Peyer's patch (tissue), 4 donors: ENCODE data around the gene RBBP8NL. TPM values are rescaled to one million over a fixed set of nuclear protein-coding genes. Genes with fewer than 3 reads are reported as not detected.

Experiments used
- DNase-seq, 3 donors: peaks; one replicate each; pipeline ENCODE4 v3.0.0-alpha.2; 2017 to 2019
- H3K27ac ChIP-seq, 4 donors: fragments of 200-600 bp; sonication (generic); one replicate each; pipeline ENCODE4 v1.5.1; 2016 to 2019
- H3K27me3 ChIP-seq, 2 donors: fragments of 200-600 bp; sonication (generic); one replicate each; pipeline ENCODE4 v1.5.1; 2019
- H3K36me3 ChIP-seq, 3 donors: fragments of 200-600 bp; sonication (generic); one replicate each; pipeline ENCODE4 v1.5.1; 2016 to 2019
- H3K4me1 ChIP-seq, 4 donors: fragments of 200-600 bp; sonication (generic); one replicate each; pipeline ENCODE4 v1.5.1; 2016 to 2019
- H3K4me3 ChIP-seq, 4 donors: fragments of 200-600 bp; sonication (generic); 1 replicate in 3 of 4; 2 replicates in 1 of 4; pipeline ENCODE4 v1.5.1; 2016 to 2019; ENCODE audit warnings: mild to moderate bottlenecking in 1 of 4
- H3K9me3 ChIP-seq, 4 donors: fragments of 200-600 bp; sonication (generic); one replicate each; pipeline ENCODE4 v1.5.1; 2016 to 2019; ENCODE audit warnings: mild to moderate bottlenecking in 1 of 4
- POLR2A ChIP-seq, 2 donors: fragments of 450-650 bp; IDR thresholded peaks; one replicate each; pipeline ENCODE4 v1.5.1; 2017; ENCODE audit warnings: antibody characterized with exemption in 2 of 2, mild to moderate bottlenecking in 2 of 2, moderate library complexity in 2 of 2
- total RNA-seq, 4 donors: library from RNA; depleted of rRNA; stranded (reverse); fragments of >200 nt; gene quantifications; one replicate each; pipeline ENCODE4 v1.1.0, GENCODE V29; 2016
- TF ChIP-seq, protein P1 (sequence below), 6 experiments: fragments of 450-650 bp in 4 of 6; fragments of 200-600 bp in 2 of 6; sonication (generic) in 1 of 6; IDR thresholded peaks; one replicate each; pipeline ENCODE4 v1.5.1; 2017 to 2019; ENCODE audit warnings: antibody characterized with exemption in 6 of 6, mild to moderate bottlenecking in 3 of 6, moderate library complexity in 1 of 6

Gene RBBP8NL
- total RNA-seq, 4 donors from 2014 or later, result 6.6 to 26.7 (median 13.4) TPM

DNA sequence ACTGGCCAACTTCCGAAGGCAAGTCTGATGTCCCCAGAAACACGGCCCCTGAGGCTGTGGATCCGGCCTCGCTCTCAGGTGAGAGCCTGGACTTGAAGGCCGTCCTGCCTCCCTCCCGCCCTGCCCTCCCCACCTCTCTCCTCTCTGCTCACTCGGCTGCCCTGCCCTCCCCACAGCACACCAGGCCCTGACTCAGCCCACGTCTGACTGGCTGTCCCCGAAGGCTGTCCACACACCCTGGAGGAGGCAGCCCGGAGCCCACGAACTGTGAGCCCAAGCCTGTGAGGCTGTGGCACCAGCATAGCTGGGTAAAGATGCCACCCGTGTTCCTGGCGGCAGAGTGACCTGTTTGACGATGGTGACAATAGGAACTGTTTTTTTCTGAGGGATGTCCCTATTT is 32.1 kb upstream of the RBBP8NL start:
- no peaks in the 10 kb centered on the region for H3K9me3 ChIP-seq
- TF ChIP-seq, protein P1, sequence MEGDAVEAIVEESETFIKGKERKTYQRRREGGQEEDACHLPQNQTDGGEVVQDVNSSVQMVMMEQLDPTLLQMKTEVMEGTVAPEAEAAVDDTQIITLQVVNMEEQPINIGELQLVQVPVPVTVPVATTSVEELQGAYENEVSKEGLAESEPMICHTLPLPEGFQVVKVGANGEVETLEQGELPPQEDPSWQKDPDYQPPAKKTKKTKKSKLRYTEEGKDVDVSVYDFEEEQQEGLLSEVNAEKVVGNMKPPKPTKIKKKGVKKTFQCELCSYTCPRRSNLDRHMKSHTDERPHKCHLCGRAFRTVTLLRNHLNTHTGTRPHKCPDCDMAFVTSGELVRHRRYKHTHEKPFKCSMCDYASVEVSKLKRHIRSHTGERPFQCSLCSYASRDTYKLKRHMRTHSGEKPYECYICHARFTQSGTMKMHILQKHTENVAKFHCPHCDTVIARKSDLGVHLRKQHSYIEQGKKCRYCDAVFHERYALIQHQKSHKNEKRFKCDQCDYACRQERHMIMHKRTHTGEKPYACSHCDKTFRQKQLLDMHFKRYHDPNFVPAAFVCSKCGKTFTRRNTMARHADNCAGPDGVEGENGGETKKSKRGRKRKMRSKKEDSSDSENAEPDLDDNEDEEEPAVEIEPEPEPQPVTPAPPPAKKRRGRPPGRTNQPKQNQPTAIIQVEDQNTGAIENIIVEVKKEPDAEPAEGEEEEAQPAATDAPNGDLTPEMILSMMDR (IDR thresholded peaks at IDR 0.05), result no peak
- TF ChIP-seq POLR2A (IDR thresholded peaks at IDR 0.05), result no peak
- no peaks in the 10 kb centered on the region for H3K4me1 ChIP-seq
- DNase-seq, result no peak
- H3K36me3 ChIP-seq, result peaks cover 0 to 3% (median 0%) of the 10 kb centered on the region in 3 donors
- no peaks in the 10 kb centered on the region for H3K27me3 ChIP-seq
- no peak overlapping the region for H3K4me3 ChIP-seq
- no peak overlapping the region for H3K27ac ChIP-seq

- no peak overlapping the region for H3K4me3 ChIP-seq
- no peaks in the 10 kb centered on the region for H3K9me3 ChIP-seq
- no peaks in the 10 kb centered on the region for H3K4me1 ChIP-seq
- DNase-seq, result no peak
- no peaks in the 10 kb centered on the region for H3K27me3 ChIP-seq
- no peaks in the 10 kb centered on the region for H3K36me3 ChIP-seq
- TF ChIP-seq, protein P1 (IDR thresholded peaks at IDR 0.05), result no peak
- TF ChIP-seq POLR2A (IDR thresholded peaks at IDR 0.05), result no peak
- H3K27ac ChIP-seq, result no peak overlapping the region
Measured at GRCh38 chr20:62458275-62459251, 31.2 kb upstream of the RBBP8NL start.

- Histone ChIP-seq H3K27ac (no peak overlapping the region), H3K4me3 (no peak overlapping the region), H3K27me3 (no peaks in the 10 kb centered on the region), H3K36me3 (no peaks in the 10 kb centered on the region), H3K4me1 (peaks cover 0 to 3% (median 0%) of the 10 kb centered on the region in 4 donors), H3K9me3 (no peaks in the 10 kb centered on the region)
- TF ChIP-seq, protein P1 (IDR thresholded peaks at IDR 0.05), result no peak
- TF ChIP-seq POLR2A (IDR thresholded peaks at IDR 0.05), result no peak
- DNase-seq, result no peak
Measured at GRCh38 chr20:62457831-62458230, 30.5 kb upstream of the RBBP8NL start.

DNA sequence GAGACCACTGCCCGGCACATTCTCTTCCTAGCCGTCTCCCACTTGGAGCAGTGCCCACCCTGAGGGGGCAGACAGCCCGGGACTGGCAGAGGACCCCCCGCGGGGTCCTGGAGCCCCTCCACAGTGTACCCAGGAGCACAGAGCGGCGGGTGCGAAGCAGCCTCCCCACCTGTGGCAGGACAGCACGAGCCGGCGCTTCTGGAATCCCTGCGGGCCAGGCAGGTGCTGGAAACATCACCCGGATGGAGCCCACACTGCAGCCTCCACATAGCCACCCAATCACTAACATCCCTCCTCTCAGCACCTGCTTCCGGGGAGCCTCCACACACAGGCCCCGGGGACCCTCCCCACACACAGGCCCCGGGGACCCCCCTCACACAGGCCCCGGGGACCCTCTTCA is 29.8 kb upstream of the RBBP8NL start:
- Histone ChIP-seq H3K4me1 (peaks cover 0 to 8% (median 0%) of the 10 kb centered on the region in 4 donors), H3K27me3 (no peaks in the 10 kb centered on the region), H3K27ac (no peak overlapping the region), H3K4me3 (no peak overlapping the region), H3K9me3 (no peaks in the 10 kb centered on the region), H3K36me3 (no peaks in the 10 kb centered on the region)
- no peak for DNase-seq
- TF ChIP-seq POLR2A (IDR thresholded peaks at IDR 0.05), result no peak
- TF ChIP-seq, protein P1 (IDR thresholded peaks at IDR 0.05), result no peak

DNA sequence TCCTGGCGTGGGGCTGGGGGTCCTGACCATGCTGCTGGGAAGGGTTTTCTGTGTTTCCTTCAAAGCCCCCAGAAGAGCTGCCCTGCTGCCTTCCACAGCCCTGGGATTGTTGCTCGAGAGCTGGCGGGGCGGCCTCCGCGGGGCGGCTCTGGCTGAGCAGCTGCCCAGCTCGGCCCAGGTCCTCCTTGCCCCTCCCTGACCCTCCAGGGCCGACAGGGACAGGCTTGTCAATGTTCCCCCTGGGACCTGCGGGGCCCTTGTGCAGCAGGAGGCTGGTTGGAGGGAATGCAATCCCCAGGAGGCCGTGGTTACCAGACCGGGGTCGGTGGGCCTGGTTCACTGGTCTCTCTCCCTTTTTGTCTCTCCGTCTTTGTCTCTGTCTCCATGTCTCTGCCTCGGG is 28.6 kb upstream of the RBBP8NL start:
- no peak overlapping the region for H3K27ac ChIP-seq
- no peaks in the 10 kb centered on the region for H3K9me3 ChIP-seq
- no peak overlapping the region for H3K4me3 ChIP-seq
- TF ChIP-seq, protein P1 (IDR thresholded peaks at IDR 0.05), result no peak
- TF ChIP-seq POLR2A (IDR thresholded peaks at IDR 0.05), result no peak
- no peaks in the 10 kb centered on the region for H3K27me3 ChIP-seq
- H3K4me1 ChIP-seq, result peaks cover 0 to 8% (median 0%) of the 10 kb centered on the region in 4 donors
- H3K36me3 ChIP-seq, result no peaks in the 10 kb centered on the region
- no peak for DNase-seq
